PC-9 (cell line): ENCODE measurements around the gene PHKG2.

ENCODE experiments used
- EZH2 ChIP-seq: fragments of 200-600 bp; sonication (generic); IDR thresholded peaks from 2 replicates; pipeline ENCODE4 v1.8.0; 2017; ENCODE audit warnings: antibody characterized with exemption, low read depth
- TF ChIP-seq, protein P1 (sequence below): fragments of 200-600 bp; sonication (generic); conservative IDR thresholded peaks from 2 replicates; pipeline ENCODE4 v1.6.1; 2017; ENCODE audit warnings: mixed run types, antibody characterized with exemption, mild to moderate bottlenecking, moderate library complexity

DNA sequence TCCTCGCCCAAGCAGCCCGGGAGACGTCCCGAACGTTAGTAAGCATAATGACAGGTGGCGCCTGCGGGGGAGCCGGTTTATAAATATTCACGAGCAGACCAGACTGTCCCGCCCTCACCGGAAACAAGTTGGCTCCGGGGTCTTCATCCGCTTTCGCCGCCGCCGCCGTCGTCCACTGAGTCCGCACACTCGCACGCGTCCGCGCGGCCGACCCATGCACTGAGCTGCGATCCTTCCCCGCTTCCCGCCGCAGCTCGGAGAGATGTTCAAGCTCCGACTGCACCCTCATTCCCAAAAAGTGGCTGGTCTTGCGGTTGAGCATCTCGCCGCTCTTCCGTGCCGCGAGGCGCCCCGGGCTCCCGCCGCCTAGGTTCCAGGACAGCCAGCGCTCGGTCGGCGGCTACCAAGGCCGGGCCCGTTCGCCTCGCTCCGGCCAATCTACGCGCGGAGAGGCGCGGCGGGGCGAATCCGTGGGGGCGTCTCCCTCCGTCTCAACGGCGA lies 13.3 kb downstream of the PHKG2 start:
- TF ChIP-seq, protein P1, sequence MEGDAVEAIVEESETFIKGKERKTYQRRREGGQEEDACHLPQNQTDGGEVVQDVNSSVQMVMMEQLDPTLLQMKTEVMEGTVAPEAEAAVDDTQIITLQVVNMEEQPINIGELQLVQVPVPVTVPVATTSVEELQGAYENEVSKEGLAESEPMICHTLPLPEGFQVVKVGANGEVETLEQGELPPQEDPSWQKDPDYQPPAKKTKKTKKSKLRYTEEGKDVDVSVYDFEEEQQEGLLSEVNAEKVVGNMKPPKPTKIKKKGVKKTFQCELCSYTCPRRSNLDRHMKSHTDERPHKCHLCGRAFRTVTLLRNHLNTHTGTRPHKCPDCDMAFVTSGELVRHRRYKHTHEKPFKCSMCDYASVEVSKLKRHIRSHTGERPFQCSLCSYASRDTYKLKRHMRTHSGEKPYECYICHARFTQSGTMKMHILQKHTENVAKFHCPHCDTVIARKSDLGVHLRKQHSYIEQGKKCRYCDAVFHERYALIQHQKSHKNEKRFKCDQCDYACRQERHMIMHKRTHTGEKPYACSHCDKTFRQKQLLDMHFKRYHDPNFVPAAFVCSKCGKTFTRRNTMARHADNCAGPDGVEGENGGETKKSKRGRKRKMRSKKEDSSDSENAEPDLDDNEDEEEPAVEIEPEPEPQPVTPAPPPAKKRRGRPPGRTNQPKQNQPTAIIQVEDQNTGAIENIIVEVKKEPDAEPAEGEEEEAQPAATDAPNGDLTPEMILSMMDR: no peak
- TF ChIP-seq EZH2: no peak
